GM19324 (cell line): ENCODE measurements around the gene CD58.
"Not testable (repeated sequence)": the region's sequence is repeated elsewhere in the genome, so short reads cannot be mapped to it uniquely, and the experiment has no call there.

Source experiments
- ATAC-seq: cut with Tn5 transposase; IDR thresholded peaks from one replicate; pipeline ENCODE4 v1.9.1; 2021; ENCODE audit warnings: mild to moderate bottlenecking, moderate library complexity; ENCODE audit not compliant: unreplicated experiment, low FRiP score

Gene CD58

GRCh38 chr1:116570358-116571214, at the start of gene CD58:
Gene CD58 (minus strand): TSS chr1:116571026. CDS start chr1:116570972, 54 bp downstream.
- ATAC-seq: peak; percentile 78

DNA sequence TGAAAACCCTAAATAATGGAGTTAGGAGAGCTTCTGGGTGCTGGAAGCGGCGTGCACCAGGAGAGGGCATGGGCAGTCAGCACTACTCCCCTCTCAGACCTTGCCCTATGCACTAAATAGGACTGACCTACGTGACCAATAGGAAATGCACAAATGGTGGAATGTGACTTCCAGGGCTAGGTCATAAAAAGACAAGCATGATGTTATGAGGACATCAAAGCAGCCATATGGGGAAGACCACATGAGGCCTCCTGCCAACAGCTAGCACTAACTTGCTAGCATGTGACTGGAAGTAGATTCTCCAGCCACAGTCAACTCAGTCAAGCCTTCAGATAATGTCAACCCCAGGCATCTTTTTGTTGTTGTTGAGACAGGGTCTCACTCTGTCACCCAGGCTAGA, 49.6 kb upstream of the CD58 start:
- ATAC-seq: not testable (repeated sequence)

DNA sequence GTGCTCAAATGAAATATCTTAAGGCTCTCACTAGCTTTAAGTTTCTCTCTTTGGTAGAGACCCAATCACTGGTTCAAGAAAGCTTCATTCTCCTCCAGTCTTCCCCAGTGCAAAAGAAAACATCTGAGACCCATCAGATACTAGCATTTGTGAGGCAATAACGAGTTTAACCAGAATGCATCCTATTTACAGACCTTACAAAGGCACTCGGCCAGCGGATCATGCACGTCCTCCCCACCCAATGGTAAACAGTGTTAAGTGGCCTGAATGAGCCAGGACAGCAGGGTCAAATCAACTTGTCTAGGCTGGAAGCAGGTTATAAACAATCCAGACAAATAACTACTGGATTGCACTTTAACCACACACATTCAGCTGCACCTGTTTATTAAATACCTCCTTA, 48.3 kb upstream of the CD58 start:
- not testable (repeated sequence) for ATAC-seq

DNA sequence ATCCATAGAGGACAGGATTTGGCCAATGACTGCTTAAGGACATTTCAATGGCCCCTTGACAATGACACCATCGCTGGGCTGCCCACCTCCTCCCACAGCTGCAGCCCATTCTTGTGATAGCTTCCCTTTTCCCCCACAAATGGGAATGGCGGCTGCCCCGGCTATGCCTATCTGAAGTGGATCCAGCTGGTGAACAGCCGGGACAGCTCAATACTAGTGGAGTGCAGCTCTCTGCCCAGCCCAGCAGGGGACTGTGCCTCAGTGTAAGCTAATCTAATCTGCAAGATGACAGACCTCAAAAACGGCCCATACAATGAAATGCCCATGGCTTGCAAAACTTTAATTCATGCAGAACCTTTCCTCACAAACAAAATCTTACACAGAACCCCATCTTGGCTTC, 47.0 kb upstream of the CD58 start:
- not testable (repeated sequence) for ATAC-seq

DNA sequence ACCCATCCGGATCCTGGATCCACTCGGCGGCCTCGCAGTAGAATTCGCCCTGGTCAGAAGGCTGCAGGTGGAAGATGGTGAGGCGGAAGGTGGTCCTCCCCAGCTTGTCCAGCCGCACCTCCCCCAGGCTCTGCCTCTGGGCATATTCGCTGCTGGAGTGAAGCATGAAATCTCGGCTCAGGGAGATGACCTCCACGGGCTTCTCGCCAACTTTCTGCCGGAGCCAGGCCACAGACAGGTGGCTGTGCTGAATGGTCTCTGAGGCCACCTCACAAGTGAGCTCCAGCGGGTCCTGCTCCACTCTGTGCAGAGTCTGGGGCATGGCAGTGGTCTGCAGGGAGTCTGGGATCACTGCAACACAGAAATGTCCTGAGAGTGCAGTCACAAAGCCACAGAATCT, 43.0 kb upstream of the CD58 start:
- not testable (repeated sequence) for ATAC-seq

DNA sequence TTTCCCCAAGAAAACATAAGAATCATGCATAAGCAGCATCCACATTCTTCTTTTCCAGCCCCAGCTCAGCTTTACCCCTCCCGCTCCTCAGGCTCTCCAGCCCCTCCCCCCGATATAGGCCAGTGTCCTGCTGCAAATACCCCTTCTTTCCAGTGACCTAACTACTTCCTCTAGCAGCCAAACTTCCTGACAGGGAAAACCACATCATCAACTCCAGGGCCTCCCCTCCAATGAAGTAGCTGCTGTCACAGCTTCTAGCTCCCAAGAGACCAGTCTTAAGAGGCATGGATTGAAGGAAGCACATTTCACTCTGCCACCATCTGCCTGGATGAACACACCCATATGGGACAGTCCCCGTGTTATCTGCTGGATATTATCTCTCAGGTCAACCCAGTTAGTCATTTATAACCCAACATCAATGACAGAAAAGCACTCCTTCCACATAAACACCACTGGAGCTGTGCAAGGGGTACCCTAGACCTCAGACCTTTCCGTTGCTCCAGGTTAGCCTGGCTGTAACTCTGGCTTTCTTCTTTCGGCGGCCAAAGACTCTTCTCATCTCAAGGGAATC, 39.1 kb upstream of the CD58 start:
- ATAC-seq: not testable (repeated sequence)

DNA sequence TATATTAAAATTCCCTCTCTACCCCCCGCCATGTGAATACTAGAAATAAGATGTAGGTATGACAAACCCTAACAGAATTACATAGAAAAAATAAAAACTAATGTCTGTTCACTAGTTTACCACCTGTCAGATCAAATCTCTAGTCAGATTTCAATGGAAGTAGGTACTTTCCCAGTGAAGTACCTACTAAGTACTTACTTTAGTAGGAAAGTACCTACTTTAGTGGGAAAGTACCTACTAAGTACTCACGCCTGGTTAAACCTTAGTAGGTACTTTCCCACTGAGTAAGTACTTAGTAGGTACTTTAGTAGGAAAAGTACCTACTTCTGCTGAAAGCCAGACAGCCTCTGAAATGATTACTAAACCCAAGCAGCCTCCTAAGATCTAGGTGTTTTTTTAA, 38.0 kb upstream of the CD58 start:
- ATAC-seq: not testable (repeated sequence)

GRCh38 chr1:116608151-116608550, 37.3 kb upstream of the CD58 start:
- not testable (repeated sequence) for ATAC-seq

- ATAC-seq: not testable (repeated sequence)
Measured at GRCh38 chr1:116607463-116607862, 36.6 kb upstream of the CD58 start.

DNA sequence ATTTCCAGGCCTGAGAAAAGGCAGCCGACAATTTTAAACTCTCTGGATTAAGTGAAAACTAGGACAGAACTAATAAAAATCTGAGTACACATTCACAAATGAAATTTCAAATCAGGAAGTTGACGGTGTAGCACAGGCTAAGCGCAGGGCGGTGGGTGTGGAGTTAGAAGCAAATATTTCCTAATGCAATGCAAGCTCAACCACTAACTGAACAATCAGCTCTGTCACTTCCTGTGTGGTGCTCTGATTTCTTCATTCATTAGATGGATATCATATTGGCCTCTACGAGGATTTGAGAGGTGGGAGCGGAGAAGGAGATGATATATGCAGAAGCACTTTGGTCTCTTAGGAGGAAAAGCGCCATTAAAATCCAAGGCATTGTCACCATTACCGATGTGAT, 35.2 kb upstream of the CD58 start:
- ATAC-seq: not testable (repeated sequence)

- ATAC-seq: no peak
Measured at GRCh38 chr1:116605315-116605714, 34.5 kb upstream of the CD58 start.

GRCh38 chr1:116604408-116604807, 33.6 kb upstream of the CD58 start:
- not testable (repeated sequence) for ATAC-seq

GRCh38 chr1:116603646-116604045, 32.8 kb upstream of the CD58 start:
- ATAC-seq: not testable (repeated sequence)

DNA sequence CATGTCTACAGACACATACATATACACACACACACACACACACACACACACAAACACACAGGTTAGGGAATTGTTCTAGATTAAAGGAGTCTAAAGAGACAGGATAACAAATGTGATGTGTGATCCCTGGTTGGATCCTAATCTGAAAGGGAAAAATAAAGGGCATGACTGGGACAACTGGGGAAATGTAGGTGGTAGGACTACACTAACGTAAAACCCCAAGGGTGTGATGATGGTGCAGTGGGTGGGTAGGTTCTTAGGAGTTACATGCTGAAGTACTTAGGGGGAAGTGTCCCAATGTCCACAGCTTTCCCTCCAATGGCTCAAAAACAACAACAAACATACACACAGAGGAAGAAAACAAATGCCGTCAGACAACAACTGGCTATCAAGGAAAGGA, 28.5 kb upstream of the CD58 start:
- ATAC-seq: not testable (repeated sequence)

DNA sequence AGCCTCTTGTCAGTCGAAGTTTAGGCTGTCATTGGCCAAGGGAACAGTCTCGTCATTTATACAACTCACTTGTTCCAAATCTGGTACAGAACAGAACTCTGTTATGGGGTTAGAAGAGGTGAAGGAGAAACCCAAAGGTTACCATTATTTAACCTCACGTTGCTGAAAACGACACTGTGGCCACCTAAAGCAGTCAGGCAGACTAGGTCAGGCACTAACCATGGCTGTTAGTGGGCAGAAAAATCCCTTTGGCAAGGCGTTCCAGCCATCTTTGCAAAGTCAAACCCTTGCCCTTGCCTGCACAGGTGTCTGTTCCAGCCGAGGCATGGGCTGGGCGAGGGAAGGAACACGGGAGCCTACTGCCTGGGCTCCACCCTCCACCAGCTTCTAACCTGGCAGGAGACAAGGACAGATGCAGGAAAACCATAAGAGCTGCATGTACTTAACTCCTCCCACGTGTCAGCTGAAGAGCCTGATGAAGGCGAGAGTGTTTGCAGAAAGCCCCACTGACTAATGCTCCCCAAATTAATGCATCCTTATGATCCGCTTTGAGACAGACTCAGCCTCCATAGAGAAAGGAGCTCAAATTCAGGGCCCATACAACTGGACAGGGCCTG, 27.7 kb upstream of the CD58 start:
- ATAC-seq: not testable (repeated sequence)

DNA sequence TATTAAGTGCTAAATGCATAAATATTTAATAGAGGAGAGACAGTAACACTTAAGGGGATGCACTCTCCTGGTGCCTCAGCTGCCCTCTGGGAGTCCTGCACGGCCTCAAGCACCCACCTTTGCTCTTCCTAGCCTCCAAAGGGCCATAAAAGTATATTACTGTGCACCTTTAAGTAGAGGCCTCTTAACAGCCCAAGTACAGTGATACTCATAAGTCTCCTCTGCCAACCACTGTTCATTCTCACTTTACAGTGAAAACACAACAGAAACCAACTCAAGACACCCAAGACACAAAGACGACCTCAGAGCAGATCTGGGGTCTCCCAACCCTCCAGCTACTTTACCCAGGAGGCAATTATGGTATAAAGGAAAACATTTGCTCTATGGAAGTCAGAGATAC, 26.6 kb upstream of the CD58 start:
- ATAC-seq: peak; percentile 38

DNA sequence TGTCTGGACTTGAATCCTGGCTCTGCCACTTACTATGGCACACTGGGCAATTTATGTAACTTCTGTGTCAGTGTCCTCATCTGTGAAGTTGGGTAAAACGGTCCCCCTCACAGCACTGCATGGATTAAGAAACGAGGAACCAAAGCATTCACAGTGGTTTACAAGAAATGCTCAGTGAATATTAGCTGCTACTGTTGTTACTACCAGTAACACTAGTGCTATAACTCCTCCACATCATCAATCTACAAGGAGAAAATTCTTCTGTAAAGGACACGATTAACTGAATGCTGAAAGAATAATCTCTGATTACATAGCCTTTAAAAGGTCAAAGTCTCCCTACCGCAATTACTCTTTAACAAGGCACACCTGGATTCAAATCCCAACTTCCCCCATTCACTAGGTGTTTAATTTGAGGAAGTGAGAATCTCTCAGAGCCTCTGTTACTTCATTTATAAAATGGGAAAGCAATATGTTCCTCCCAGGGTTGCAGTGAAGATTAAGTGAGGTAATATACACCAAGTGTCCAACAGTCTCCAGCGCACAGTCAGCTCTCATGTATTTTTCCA, 26.0 kb upstream of the CD58 start:
- ATAC-seq: not testable (repeated sequence)

GRCh38 chr1:116595946-116596741, 25.3 kb upstream of the CD58 start:
- ATAC-seq: not testable (repeated sequence)

DNA sequence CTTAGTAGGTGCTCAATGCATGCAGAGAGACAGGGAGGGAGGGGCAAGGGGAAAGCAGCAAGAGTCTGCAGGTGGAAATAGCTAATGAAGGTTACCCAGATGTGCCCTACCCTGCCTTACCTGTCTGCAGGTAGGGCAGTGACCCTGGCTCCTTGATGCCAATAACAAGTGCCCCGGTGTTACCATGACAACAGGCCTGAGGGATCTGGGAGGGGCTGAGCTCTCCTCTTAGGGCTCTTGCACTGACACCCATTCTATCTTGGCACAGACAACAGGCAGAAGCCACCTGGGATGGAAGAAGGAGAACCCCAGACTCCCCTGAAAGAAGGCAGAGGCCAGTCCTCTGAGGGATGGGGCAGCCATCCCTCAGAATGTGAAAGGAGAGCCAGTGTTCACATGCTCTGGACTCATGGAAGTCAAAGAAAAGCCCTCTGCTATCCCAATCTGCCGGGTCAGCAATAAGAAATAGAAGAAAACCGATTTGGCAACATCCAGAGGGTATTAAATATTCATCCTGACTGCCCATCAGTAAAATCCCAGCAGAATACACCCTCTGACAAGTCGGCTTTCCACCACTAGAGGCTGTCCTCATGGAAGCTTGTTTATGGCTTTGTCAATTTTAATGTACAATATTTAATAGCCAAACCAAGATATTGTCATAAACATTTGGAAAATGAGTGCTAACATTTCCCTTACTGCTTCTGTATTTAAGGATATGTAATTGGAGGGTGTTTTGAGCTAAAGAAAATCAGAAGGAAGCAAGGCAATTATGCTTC, 24.4 kb upstream of the CD58 start:
- ATAC-seq: not testable (repeated sequence)
